DOHH2 (cell line): ENCODE data around the gene PNPLA7.

Source experiments
- H3F3A ChIP-seq: fragments of 200-600 bp; sonication (generic), shearing (Covaris generic); 2 replicates; pipeline ENCODE4 v1.6.0; 2016; ENCODE audit warnings: antibody characterized with exemption, mild to moderate bottlenecking; ENCODE audit not compliant: control insufficient read depth, insufficient read depth
- H3K27ac ChIP-seq: fragments of 200-600 bp; sonication (generic); 2 replicates; pipeline ENCODE4 v1.5.1; 2014; ENCODE audit warnings: low read depth, mild to moderate bottlenecking, low read length, moderate library complexity
- H3K27me3 ChIP-seq: fragments of 200-600 bp; sonication (generic); 2 replicates; pipeline ENCODE4 v1.6.1; 2014; ENCODE audit warnings: mild to moderate bottlenecking, low read length, mixed read lengths; ENCODE audit not compliant: control insufficient read depth
- H3K36me3 ChIP-seq: fragments of 200-600 bp; sonication (generic); 2 replicates; pipeline ENCODE4 v1.6.1; 2014; ENCODE audit warnings: mild to moderate bottlenecking, low read length, moderate library complexity, mixed read lengths; ENCODE audit not compliant: control insufficient read depth
- H3K4me1 ChIP-seq: fragments of 200-600 bp; sonication (generic); 2 replicates; pipeline ENCODE4 v1.6.1; 2014; ENCODE audit warnings: mild to moderate bottlenecking, low read length, mixed read lengths; ENCODE audit not compliant: control insufficient read depth
- H3K4me2 ChIP-seq: fragments of 200-600 bp; sonication (generic); 2 replicates; pipeline ENCODE4 v1.6.0; 2014; ENCODE audit warnings: mild to moderate bottlenecking, low read length, moderate library complexity
- H3K4me3 ChIP-seq: fragments of 200-600 bp; sonication (generic); 2 replicates; pipeline ENCODE4 v1.5.1; 2014; ENCODE audit warnings: mild to moderate bottlenecking, low read length, mixed read lengths
- H3K79me2 ChIP-seq: fragments of 200-600 bp; sonication (generic); 2 replicates; pipeline ENCODE4 v1.6.1; 2014; ENCODE audit warnings: mild to moderate bottlenecking, low read length, mixed read lengths; ENCODE audit not compliant: control insufficient read depth
- H3K9me2 ChIP-seq: fragments of 200-600 bp; sonication (generic); replicated peaks from 2 replicates; pipeline ENCODE4 v1.6.1; 2014; ENCODE audit warnings: mild to moderate bottlenecking, low read length, mixed read lengths; ENCODE audit not compliant: control insufficient read depth
- H3K9me3 ChIP-seq: fragments of 200-600 bp; sonication (generic); 2 replicates; pipeline ENCODE4 v1.6.1; 2014; ENCODE audit warnings: antibody characterized with exemption, low read length, mixed read lengths; ENCODE audit not compliant: control insufficient read depth, insufficient read depth
- H4K20me1 ChIP-seq: fragments of 200-600 bp; sonication (generic); 2 replicates; pipeline ENCODE4 v1.6.0; 2014; ENCODE audit warnings: low read depth, mild to moderate bottlenecking, antibody characterized with exemption, low read length, moderate library complexity; ENCODE audit not compliant: control insufficient read depth, insufficient read depth
- CTCF ChIP-seq: fragments of 200-600 bp; sonication (generic); IDR thresholded peaks from one replicate; pipeline ENCODE4 v1.5.1; 2014; ENCODE audit warnings: antibody characterized with exemption, mild to moderate bottlenecking, low read depth, low read length; ENCODE audit not compliant: poor library complexity, severe bottlenecking
- EZH2phosphoT487 ChIP-seq: fragments of 200-600 bp; sonication (generic); IDR thresholded peaks from 2 replicates; pipeline ENCODE4 v1.6.1; 2017; ENCODE audit warnings: borderline replicate concordance, mild to moderate bottlenecking, antibody characterized with exemption, low read length, moderate library complexity, mixed read lengths

PNPLA7 gene

GRCh38 chr9:137445275-137445807, 104.9 kb downstream of the PNPLA7 start:
- H3K9me2 ChIP-seq, result no peaks in the 10 kb centered on the region
- H3K27me3 ChIP-seq, result 0 out of 2 replicates have a peak, but pooled peaks cover 4% of the 10 kb centered on the region
- H3K36me3 ChIP-seq, result peaks cover 17% of the 10 kb centered on the region
- peaks cover 38% of the 10 kb centered on the region for H3K4me1 ChIP-seq
- peaks cover 12% of the 10 kb centered on the region for H3F3A ChIP-seq
- peak overlapping the region; percentile 63 for H3K4me2 ChIP-seq
- H3K27ac ChIP-seq, result no peak overlapping the region
- H3K9me3 ChIP-seq, result no peaks in the 10 kb centered on the region
- no peaks in the 10 kb centered on the region; the same call in 1 of the 2 replicates for H4K20me1 ChIP-seq
- H3K79me2 ChIP-seq, result no peaks in the 10 kb centered on the region
- peak overlapping the region; percentile 43; the same call in 1 of the 2 replicates for H3K4me3 ChIP-seq
- no peak for TF ChIP-seq EZH2phosphoT487
- TF ChIP-seq CTCF, result peak; percentile 74

GRCh38 chr9:137444106-137444790, 106.0 kb downstream of the PNPLA7 start:
- Histone ChIP-seq H3K27ac (no peak overlapping the region), H3K79me2 (no peaks in the 10 kb centered on the region), H3K9me3 (no peaks in the 10 kb centered on the region), H3K36me3 (peaks cover 8% of the 10 kb centered on the region), H3F3A (peaks cover 12% of the 10 kb centered on the region), H3K9me2 (no peaks in the 10 kb centered on the region), H4K20me1 (no peaks in the 10 kb centered on the region; the same call in 1 of the 2 replicates), H3K4me2 (no peak overlapping the region), H3K4me3 (no peak overlapping the region), H3K27me3 (0 out of 2 replicates have a peak, but pooled peaks cover 4% of the 10 kb centered on the region), H3K4me1 (peaks cover 33% of the 10 kb centered on the region)
- TF ChIP-seq CTCF (no peak), EZH2phosphoT487 (no peak)

- no peak overlapping the region; the same call in 1 of the 2 replicates for H3K4me2 ChIP-seq
Observed at GRCh38 chr9:137441935-137442321, 108.3 kb downstream of the PNPLA7 start.

More at GRCh38 chr9:137441935-137442321, 108.3 kb downstream of the PNPLA7 start:
- no peaks in the 10 kb centered on the region for H3K9me2 ChIP-seq
- no peak overlapping the region for H3K4me3 ChIP-seq
- H3K27me3 ChIP-seq, result 0 out of 2 replicates have a peak, but pooled peaks cover 4% of the 10 kb centered on the region
- H3K36me3 ChIP-seq, result no peaks in the 10 kb centered on the region
- TF ChIP-seq CTCF (no peak), EZH2phosphoT487 (no peak)
- no peaks in the 10 kb centered on the region for H3K79me2 ChIP-seq
- peaks cover 12% of the 10 kb centered on the region for H3F3A ChIP-seq
- H3K27ac ChIP-seq, result no peak overlapping the region
- H3K4me1 ChIP-seq, result peaks cover 29% of the 10 kb centered on the region
- no peaks in the 10 kb centered on the region; the same call in 1 of the 2 replicates for H4K20me1 ChIP-seq
- no peaks in the 10 kb centered on the region for H3K9me3 ChIP-seq
